ENCODE data around the gene GGPS1.
"Not testable (repeated sequence)": the region's sequence is repeated elsewhere in the genome, so short reads cannot be mapped to it uniquely, and the experiment has no call there.

GGPS1 gene

GRCh38 chr1:235368428-235368827 is 40.1 kb downstream of the GGPS1 start:
- no peak for TF ChIP-seq CTCF (IDR thresholded peaks at IDR 0.05; ENCODE audit: low read depth, low read length)
- in situ Hi-C loops (cut with HindIII; ENCODE audit: low sequenced_read_pairs), result no loop called here
- DNase-seq (ENCODE audit: low read depth, low spot score), result no peak
- peak overlapping the region; percentile 89 for H3K4me3 ChIP-seq (ENCODE audit: low read depth, low read length)

GRCh38 chr1:235369802-235370201 is 41.4 kb downstream of the GGPS1 start:
- H3K4me3 ChIP-seq (ENCODE audit: low read depth, low read length), result no peak overlapping the region
- DNase-seq (ENCODE audit: low read depth, low spot score), result no peak
- in situ Hi-C loops (cut with HindIII; ENCODE audit: low sequenced_read_pairs), result no loop called here

GRCh38 chr1:235375919-235376605 is 47.7 kb downstream of the GGPS1 start:
- no peak for TF ChIP-seq CTCF (IDR thresholded peaks at IDR 0.05; ENCODE audit: low read depth, low read length)
- no peak overlapping the region for H3K4me3 ChIP-seq (ENCODE audit: low read depth, low read length)
- in situ Hi-C loops (cut with HindIII; ENCODE audit: low sequenced_read_pairs), result no loop called here
- DNase-seq (ENCODE audit: low read depth, low spot score), result no peak

More at GRCh38 chr1:235369802-235370201, 41.4 kb downstream of the GGPS1 start:
- TF ChIP-seq CTCF (IDR thresholded peaks at IDR 0.05; ENCODE audit: low read depth, low read length), result no peak

GRCh38 chr1:235378134-235378735 is 49.9 kb downstream of the GGPS1 start:
- H3K4me3 ChIP-seq (ENCODE audit: low read depth, low read length); DNase-seq (ENCODE audit: low read depth, low spot score); in situ Hi-C loops (cut with HindIII; ENCODE audit: low sequenced_read_pairs): not testable (repeated sequence)

GRCh38 chr1:235381955-235382739 is 53.8 kb downstream of the GGPS1 start:
- in situ Hi-C loops (cut with HindIII; ENCODE audit: low sequenced_read_pairs); H3K4me3 ChIP-seq (ENCODE audit: low read depth, low read length); DNase-seq (ENCODE audit: low read depth, low spot score): not testable (repeated sequence)

- DNase-seq (ENCODE audit: low read depth, low spot score); H3K4me3 ChIP-seq (ENCODE audit: low read depth, low read length); in situ Hi-C loops (cut with HindIII; ENCODE audit: low sequenced_read_pairs): not testable (repeated sequence)
These were observed 57.3 kb downstream of the GGPS1 start for GRCh38 chr1:235385633-235386032.

- H3K4me3 ChIP-seq (ENCODE audit: low read depth, low read length), result no peak overlapping the region
- no peak for TF ChIP-seq CTCF (IDR thresholded peaks at IDR 0.05; ENCODE audit: low read depth, low read length)
- in situ Hi-C loops (cut with HindIII; ENCODE audit: low sequenced_read_pairs), result no loop called here
- no peak for DNase-seq (ENCODE audit: low read depth, low spot score)
These were observed 63.5 kb downstream of the GGPS1 start for GRCh38 chr1:235391874-235392273.
